Measurements from ENCODE around the gene SDR42E2.
"Not testable (repeated sequence)": the region's sequence is repeated elsewhere in the genome, so short reads cannot be mapped to it uniquely, and the experiment has no call there.

SDR42E2 gene

DNA sequence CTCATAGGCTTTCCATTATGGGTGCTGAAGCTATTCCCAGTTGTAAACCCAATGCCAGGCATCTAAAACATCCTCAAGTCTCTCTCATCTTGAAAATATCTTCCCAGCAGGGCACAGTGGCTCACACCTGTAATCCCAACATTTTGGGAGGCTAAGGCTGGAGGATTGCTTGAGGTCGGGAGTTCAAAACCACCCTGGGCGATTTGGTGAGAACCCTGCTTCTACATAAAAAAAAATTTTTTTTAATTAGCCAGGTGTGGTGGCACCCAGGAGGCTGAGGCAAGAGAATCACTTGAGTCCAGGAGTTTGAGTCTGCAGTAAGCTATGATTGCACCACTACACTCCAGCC, 30.7 kb downstream of the SDR42E2 start:
- H3K36me3 ChIP-seq: no peaks in the 10 kb centered on the region
- H3K27ac ChIP-seq: peak overlapping the region; percentile 81 to 94
- intact Hi-C loops (cut with DNase I; ENCODE audit: low total_unique reads): loop anchor here (10.0 kb wide), 1 partner anchor 182 kb away; the partner anchor contains the start of gene CDR2
- no peaks in the 10 kb centered on the region for H3K9me3 ChIP-seq
- no peaks in the 10 kb centered on the region for H3K27me3 ChIP-seq
- no peak for DNase-seq
- TF ChIP-seq CTCF (IDR thresholded peaks at IDR 0.05): no peak
- peak overlapping the region in 1 of 2 donors; percentile 48 for H3K4me3 ChIP-seq
- H3K4me1 ChIP-seq: peaks cover 0 to 41% (median 26%) of the 10 kb centered on the region in 4 donors

- intact Hi-C loops (cut with DNase I; ENCODE audit: low total_unique reads): loop anchor here (10.0 kb wide), 1 partner anchor 180 kb away; the partner anchor contains the start of gene CDR2
- H3K27me3 ChIP-seq: no peaks in the 10 kb centered on the region
- no peaks in the 10 kb centered on the region for H3K36me3 ChIP-seq
- no peak overlapping the region for H3K4me3 ChIP-seq
- peaks cover 0 to 45% (median 26%) of the 10 kb centered on the region in 4 donors for H3K4me1 ChIP-seq
- H3K9me3 ChIP-seq: no peaks in the 10 kb centered on the region
- DNase-seq: no peak
- H3K27ac ChIP-seq: peak overlapping the region; percentile 82 to 92
- TF ChIP-seq CTCF (IDR thresholded peaks at IDR 0.05): no peak
Observed at GRCh38 chr16:22194707-22195444, 32.6 kb downstream of the SDR42E2 start.

DNA sequence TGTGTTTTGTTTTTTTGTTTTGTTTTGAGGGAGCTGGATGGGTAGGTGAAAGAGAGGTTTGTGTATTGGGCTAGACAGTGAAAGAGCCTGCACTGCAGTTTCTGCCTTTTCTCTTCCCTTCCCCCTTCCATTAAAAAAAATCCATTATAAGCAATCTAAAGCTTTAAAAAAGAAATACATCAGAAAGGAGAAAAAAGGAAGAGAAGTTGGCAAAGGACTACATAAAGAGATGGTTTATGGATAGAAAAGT, 33.1 kb downstream of the SDR42E2 start:
- DNase-seq: no peak
- intact Hi-C loops (cut with DNase I; ENCODE audit: low total_unique reads): loop anchor here (10.0 kb wide), 1 partner anchor 179 kb away; the partner anchor contains the start of gene CDR2
- Histone ChIP-seq H3K4me1 (peaks cover 0 to 48% (median 30%) of the 10 kb centered on the region in 4 donors), H3K4me3 (peak overlapping the region in 1 of 2 donors; percentile 57), H3K27ac (peak overlapping the region; percentile 82 to 92), H3K36me3 (no peaks in the 10 kb centered on the region), H3K27me3 (no peaks in the 10 kb centered on the region), H3K9me3 (no peaks in the 10 kb centered on the region)
- no peak for TF ChIP-seq CTCF (IDR thresholded peaks at IDR 0.05)

DNA sequence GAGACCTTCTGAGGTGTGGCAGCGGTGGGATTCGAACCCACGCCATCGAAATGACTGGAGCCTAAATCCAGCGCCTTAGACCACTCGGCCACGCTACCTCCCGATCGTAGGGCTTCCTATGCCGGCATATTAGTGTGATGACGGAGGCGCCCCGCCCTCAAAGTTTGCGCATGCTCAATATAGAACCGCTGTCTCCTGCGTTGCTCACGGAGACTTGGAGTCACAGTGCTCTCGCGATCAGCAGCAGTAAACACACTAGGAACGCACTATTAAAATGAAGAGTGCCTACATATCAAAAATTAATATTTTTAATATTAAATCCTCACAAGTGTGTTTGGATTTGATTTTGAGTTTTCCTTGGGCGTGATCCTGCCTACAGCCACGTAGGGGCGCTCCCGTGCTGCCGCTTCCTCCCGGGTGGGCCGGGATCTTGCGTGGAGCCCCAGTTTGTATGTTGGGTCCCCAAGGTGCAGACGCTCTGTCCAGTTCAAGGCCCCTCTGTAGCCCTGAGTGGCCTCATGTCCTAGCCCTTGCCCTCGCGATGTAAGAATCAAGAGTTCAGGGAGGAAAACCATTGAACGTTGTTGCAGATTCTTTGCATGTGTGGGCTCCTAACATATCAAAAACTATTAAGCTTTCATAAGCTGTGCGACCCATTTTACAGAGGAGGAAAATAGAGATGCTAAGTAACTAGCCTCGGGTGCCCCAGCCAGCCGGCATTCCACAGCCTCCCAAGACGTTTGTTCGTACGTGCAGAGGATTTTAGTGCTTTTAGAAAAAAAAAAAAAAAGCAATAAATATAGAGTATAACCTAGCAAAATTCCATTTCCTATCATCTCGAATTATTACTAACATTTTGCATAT, 33.6 kb downstream of the SDR42E2 start:
- Histone ChIP-seq H3K9me3 (no peaks in the 10 kb centered on the region), H3K27ac (peak overlapping the region; percentile 82 to 92), H3K27me3 (no peaks in the 10 kb centered on the region), H3K4me3 (peak overlapping the region; percentile 47 to 57), H3K4me1 (peaks cover 0 to 50% (median 31%) of the 10 kb centered on the region in 4 donors), H3K36me3 (no peaks in the 10 kb centered on the region)
- peak; percentile 88 to 96 for DNase-seq
- intact Hi-C loops (cut with DNase I; ENCODE audit: low total_unique reads): loop anchor here (10.0 kb wide), 1 partner anchor 179 kb away; the partner anchor contains the start of gene CDR2
- TF ChIP-seq CTCF (IDR thresholded peaks at IDR 0.05): peak; percentile 92 to 97

- Histone ChIP-seq H3K4me1 (peaks cover 0 to 50% (median 31%) of the 10 kb centered on the region in 4 donors), H3K27ac (peak overlapping the region; percentile 82 to 92)
- DNase-seq: not testable (repeated sequence)
Observed at GRCh38 chr16:22196559-22197168, 34.4 kb downstream of the SDR42E2 start.

More at GRCh38 chr16:22196559-22197168, 34.4 kb downstream of the SDR42E2 start:
- not testable (repeated sequence) for H3K27me3 ChIP-seq, H3K9me3 ChIP-seq, H3K36me3 ChIP-seq
- H3K4me3 ChIP-seq: peak overlapping the region; percentile 47 to 57
- intact Hi-C loops (cut with DNase I; ENCODE audit: low total_unique reads): loop anchor here (10.0 kb wide), 1 partner anchor 178 kb away; the partner anchor contains the start of gene CDR2
